ENCODE results near the gene PRPSAP1. TPM values are rescaled to one million over a fixed set of nuclear protein-coding genes. Genes with fewer than 3 reads are reported as not detected.
"Not testable (repeated sequence)": the region's sequence is repeated elsewhere in the genome, so short reads cannot be mapped to it uniquely, and the experiment has no call there.

Gene PRPSAP1
- total RNA-seq, 1 experiment from 2014 or later, result 31.7 TPM

GRCh38 chr17:76278268-76278908, 75.3 kb downstream of the PRPSAP1 start:
- DNase-seq (ENCODE audit: low spot score), result no peak

DNA sequence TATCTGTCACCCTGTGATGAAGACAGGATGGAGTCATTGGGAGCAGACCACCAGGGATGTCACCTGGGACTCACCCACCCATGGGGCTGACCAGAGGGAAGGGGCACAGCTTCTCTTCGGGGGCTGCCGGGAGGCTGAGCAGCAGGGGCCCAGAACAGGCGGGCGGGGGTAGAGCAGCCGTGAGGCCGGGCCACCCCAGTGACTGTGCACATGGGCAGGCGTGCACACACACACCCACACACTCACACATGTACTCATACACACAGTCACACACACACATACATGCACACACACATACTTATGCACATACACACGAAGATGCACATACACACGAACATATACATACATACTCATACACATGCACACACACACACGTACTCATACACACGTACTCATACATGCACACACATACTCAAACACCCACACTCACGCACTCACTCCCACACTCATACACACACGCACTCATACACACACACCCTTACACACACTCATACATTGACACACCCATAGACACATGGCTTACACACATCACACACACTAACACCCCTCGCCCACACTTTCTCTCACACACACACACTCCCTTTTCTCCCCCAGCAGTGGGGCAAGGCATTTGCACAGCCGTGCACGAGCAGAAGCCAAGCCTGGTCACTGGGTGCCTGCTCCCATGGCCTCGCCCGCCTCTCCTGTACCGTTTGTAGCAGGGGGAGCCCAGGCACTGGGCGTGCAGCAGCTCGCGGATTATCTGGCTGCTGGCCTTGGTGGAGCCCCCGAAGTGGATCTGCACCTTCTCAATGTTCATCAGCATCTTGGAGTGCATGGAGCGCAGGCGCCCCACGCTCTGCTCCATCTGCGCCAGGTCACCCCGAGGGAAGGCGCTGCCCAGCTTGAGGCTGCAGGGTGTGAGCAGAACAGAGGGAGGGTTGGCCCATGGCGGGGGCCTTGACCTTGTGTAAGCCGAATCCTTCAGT, 76.1 kb downstream of the PRPSAP1 start:
- no peak for DNase-seq (ENCODE audit: low spot score)

GRCh38 chr17:76276461-76277299, 77.0 kb downstream of the PRPSAP1 start:
- no peak for DNase-seq (ENCODE audit: low spot score)

DNA sequence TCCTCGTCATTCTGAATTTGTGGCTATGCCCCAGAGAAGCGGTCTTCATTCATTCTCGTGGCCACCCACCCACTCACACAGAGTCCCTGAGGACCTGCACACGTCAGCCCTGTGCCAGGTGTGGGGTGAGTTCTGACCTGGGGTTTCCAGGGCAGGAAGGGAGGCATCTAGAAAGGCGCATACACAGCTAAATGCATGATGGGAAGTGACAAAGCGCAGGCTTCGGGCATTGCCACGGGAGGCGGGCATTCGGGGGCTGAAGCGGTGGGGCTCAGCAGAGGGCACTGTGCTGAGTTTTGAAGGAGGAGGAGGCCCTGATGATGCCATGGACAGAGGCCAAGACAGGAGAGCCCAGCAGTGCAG, 77.7 kb downstream of the PRPSAP1 start:
- DNase-seq (ENCODE audit: low spot score), result no peak

DNA sequence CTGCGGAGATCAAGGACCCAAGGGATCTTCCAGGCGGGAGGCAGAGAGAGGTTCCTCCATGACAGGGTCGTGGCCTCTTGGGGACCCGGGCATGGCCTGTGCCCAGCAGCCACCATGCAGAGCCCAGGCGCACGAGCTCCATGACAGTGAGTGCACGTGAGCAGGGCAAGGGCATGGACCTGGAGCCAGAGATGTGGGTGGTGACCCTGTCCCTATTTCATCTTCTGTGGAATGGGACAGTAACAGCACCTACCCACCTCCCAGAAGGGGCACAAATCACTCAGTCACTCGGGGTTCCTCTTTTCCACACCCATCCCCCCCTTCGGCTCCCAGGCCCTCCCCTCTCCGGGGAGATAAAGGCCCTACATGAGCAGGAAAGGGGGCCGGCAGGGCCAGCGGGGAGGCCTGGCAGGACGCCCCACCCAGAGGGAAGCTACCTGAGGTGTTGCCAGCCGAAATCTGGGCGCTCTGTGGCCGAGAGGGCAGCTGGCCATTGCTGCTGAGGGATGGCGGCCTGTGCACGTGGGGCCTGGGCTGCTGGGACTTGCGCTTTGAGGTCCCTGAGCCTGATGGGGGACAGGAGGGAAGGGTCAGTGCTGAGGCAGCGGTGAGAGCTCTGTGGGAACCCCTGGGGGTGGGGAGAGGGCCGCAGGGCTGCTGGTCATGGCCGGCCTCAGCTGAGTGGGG, 78.2 kb downstream of the PRPSAP1 start:
- no peak for DNase-seq (ENCODE audit: low spot score)

DNA sequence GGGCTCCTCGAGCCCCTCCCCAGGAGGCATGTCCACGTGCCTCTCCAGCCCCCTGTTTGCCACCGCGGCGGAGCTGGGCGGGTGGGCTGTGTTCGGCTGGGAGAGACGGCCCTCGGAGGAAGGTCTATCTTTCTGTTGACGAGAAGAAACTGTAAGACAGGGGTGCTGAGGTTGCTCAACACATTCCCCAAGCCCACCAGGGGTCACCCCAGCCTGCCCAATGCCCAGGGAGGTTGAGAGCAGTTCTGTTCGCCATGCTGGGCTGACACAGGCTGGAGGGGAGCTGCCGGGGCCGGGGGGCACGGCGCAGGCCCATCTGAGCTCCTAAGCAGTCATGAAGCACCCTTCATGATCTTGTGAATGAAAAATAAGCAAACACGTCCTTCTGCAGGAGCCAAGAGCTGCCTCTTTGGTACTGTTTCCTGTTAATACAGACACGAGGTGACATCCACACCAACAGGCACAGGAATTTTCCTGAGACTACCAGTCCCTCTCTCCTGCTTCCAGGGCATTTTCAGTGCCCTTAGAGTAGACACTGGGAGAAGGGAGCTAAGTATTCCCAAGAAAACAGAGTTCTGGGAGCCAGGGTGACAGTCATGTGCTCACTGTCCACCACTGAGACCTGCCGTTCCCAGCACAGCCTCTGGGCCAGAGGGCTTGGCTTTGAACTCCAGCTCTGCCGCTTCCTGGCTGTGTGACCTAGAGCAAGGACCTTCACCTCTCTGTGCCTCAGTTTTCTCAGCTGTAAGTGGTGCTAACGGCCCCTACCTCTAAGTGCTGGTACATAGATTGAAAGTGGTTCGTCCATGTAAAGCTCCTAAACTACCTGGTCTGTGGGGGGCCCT, 79.4 kb downstream of the PRPSAP1 start:
- no peak for DNase-seq (ENCODE audit: low spot score)

DNA sequence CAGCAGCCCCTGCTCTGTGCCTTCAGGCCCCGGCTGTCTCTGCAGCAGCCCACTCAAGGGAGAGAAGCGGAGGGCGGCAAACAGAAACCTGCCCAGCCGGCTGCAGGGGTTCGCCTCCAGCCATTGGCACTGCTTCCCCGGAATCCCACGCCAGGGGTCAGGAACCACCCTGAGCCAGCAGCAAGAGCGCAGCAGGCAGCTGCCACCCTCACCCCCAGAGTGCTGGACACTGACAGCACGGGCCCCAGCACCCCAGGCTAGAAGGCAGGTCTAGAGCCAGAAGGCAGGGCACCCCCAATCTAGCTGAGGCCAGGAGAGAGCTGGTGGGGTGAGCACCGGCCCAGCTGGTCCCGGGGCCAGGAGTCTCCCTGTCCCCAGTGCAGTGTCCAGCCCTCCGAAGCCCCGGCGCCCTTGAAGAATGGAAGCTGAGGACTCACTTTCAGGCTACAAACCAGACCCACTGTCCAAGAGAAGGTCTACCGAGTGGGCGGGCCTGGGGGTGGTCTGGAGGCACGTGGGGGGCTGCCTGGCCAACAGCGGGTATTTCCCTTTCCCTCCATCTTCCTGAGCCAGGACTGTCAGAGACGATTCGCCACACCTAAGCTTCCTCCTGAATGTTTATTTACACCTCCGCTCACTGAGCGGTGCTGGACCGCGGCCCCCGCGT, 80.1 kb downstream of the PRPSAP1 start:
- DNase-seq (ENCODE audit: low spot score), result no peak

DNA sequence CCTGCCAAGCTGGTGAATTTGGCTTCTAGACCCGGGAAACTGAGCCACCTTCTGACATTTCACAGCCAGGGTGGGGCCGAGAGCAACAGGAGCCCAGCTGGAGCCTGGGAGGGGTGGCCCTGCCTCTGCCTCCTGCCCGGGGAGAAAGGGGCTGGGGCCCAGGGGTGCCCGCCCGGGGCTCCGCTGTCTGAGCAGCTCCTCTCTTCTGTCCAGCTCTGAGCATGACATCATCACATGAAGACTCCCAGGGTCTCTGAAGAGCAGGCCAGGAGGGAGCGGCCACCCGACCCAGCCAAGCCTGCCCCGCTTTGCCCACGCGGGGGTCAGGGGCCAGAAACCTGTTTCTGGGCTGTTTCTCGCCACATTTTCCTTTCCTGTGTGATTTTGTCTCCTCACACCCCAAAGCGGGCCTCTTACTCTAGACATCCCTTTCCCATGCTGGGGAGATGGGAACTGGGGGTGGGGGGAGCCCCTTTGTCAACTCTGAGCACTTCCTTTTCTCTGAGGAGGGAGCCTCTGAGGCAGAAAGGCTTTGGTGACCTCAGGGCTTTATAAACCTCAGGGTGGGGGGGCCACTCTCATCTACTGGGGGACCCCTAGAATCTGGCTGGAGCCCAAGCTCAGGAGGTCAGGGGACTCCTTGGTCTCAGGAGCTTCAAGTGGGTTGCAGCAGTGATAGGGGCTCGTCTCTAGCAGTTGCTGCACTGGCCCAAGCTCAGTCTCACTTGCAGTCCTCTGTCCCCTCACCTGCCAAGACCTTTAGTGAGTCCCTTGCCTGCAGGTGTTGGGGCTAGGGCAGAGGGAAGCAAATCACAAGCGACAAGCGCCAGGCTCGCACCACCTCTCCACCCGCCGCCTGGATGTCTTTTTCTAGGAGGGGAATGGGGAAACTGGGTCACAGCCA, 80.9 kb downstream of the PRPSAP1 start:
- DNase-seq (ENCODE audit: low spot score), result no peak

DNA sequence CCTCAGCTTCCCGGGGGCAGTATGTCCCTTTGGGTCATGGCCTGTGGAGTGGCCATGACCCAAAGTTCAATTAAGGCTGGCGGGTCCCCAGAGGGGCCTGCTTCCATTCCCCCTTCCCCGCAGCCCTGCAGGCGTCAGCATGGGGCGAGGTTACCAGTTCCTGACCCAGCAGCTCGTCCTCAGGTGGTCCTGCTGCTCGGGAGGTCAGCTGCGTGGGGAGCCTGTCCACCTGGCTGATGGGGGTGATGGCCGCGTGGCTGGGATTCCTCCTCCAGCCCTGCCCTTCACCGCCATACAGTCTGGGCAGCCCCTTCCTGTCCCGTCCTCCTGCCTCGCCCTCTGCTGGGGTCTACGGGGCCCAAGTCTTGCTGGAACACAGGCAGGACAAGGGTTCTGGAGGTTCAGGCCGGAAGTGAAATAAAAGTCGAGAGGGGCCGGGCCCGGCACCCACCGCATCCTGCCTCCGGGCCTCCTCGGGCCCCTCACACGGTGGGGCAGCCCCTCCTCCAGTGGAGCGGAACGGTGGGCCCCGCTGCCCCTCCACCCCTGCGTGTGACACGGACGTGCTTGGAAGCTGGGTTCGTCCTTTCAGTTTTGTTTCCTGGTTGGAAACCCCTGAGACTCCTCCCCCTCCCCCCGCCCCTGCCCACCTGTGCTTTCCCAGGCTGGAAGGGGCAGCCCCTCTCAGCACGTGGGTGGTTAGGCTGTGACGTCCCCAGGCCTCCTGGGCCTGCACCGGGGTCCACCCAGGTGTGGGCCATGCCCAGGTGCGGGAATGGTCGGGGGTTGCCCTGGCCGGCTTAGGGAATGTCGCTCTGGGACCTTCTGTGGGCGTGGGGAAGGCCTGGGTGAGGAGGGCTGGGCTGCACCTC, 81.8 kb downstream of the PRPSAP1 start:
- DNase-seq (ENCODE audit: low spot score), result no peak

GRCh38 chr17:76270770-76271668, 82.7 kb downstream of the PRPSAP1 start:
- no peak for DNase-seq (ENCODE audit: low spot score)

- no peak for DNase-seq (ENCODE audit: low spot score)
These were observed 83.6 kb downstream of the PRPSAP1 start for GRCh38 chr17:76270127-76270592.

DNA sequence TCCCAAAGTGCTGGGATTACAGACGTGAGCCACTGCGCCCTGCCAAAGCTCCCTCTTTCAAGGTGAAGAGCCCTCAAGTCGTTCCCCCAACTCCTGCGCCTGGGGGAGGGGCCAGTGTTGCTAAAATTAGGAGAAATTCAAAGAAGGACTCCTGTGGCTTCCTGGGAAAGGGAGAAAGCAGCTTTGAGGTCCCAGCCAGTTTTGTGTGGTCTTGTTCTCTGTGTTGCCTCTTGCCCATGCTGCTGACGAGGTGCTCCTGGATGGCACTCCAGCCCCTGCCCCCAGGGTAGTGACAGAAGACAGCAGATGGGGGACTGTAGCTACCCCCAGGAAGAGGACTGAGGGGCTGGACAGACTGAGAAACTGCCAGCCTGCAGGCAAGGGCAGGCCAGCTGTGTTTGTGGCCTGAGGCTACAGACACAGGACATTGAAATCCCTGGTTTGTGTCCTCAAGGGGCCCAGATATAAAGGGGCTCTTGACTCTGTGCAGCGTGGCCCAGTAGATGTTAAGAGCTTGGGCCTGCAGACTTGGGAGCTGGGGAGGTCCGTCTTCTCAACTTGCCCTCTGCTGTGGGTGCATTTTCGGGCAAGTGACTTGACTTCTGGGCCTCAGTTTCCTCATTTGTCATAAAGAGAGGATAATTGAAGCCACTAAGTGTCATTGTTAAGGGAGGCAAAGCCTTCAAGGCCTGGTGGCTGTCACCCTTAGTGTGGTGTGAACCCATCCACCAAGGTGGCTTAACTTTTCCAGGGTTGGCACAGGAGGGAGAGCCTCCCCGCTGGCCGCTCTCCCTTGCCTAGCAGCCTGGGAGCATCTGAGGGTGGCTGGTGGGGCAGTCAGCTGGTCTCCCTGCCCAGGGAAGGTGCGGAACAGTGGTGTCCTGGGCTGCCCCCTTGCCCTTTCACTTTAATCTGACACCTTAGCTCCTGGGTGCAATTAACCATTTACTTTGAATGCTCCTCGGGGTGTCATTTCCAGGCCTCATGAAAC, 84.4 kb downstream of the PRPSAP1 start:
- no peak for DNase-seq (ENCODE audit: low spot score)

- no peak for DNase-seq (ENCODE audit: low spot score)
These were observed 85.5 kb downstream of the PRPSAP1 start for GRCh38 chr17:76268015-76268749.

GRCh38 chr17:76267581-76268001, 86.1 kb downstream of the PRPSAP1 start:
- DNase-seq (ENCODE audit: low spot score), result not testable (repeated sequence)

Measured in HT-29 (cell line).